PC-3 (cell line): ENCODE data around the gene CCDC60. TPM values are rescaled to one million over a fixed set of nuclear protein-coding genes. Genes with fewer than 3 reads are reported as not detected.

Experiments
- ATAC-seq: fragments of 200-7000 bp; cut with Tn5 transposase; 2 replicates; pipeline ENCODE4 v1.9.1; 2020; ENCODE audit warnings: mild to moderate bottlenecking, moderate library complexity
- BruUV-seq: library from RNA; stranded (reverse); fragments of 400-500 nt; replicated peaks from 2 replicates; lab custom pipeline; 2021; lab: Mats Ljungman, UMichigan
- CTCF ChIA-PET: fragments of 300-600 bp; sonication (Branson Sonifier 250); formaldehyde crosslinking; loops from one replicate; lab custom pipeline; 2022; ENCODE audit warnings: antibody characterized with exemption; lab: Charles Lee
- POLR2A ChIA-PET: fragments of 300-600 bp; sonication (Branson Sonifier 250); formaldehyde crosslinking; loops from one replicate; lab custom pipeline; 2022; ENCODE audit warnings: antibody characterized with exemption; ENCODE audit not compliant: unreplicated experiment; lab: Charles Lee
- DNase-seq: peaks from one replicate; pipeline ENCODE4 v3.0.0-alpha.2; 2015
- H2AFZ ChIP-seq: fragments of 300-600 bp; sonication (generic); 2 replicates; pipeline ENCODE4 v1.6.0; 2016; ENCODE audit warnings: antibody characterized with exemption, low read length
- H3F3A ChIP-seq: fragments of 300-600 bp; sonication (generic); one replicate; pipeline ENCODE4 v1.6.0; 2017; ENCODE audit warnings: antibody characterized with exemption, low read length, control low read depth, mild to moderate bottlenecking; ENCODE audit not compliant: unreplicated experiment
- H3K27ac ChIP-seq: fragments of 300-600 bp; sonication (generic); 2 replicates; pipeline ENCODE4 v1.5.1; 2016; ENCODE audit warnings: mild to moderate bottlenecking, low read length
- H3K27me3 ChIP-seq: fragments of 300-600 bp; sonication (generic); 2 replicates; pipeline ENCODE4 v1.6.1; 2016; ENCODE audit warnings: low read length, mixed read lengths
- H3K36me3 ChIP-seq: fragments of 300-600 bp; sonication (generic); 2 replicates; pipeline ENCODE4 v1.6.1; 2016; ENCODE audit warnings: low read depth, mixed run types, low read length, mixed read lengths
- H3K4me1 ChIP-seq: fragments of 300-600 bp; sonication (generic); 2 replicates; pipeline ENCODE4 v1.5.1; 2016; ENCODE audit warnings: low read length; ENCODE audit not compliant: insufficient read depth
- H3K4me2 ChIP-seq: fragments of 300-600 bp; sonication (generic); 2 replicates; pipeline ENCODE4 v1.6.0; 2016; ENCODE audit warnings: low read length
- H3K4me3 ChIP-seq: fragments of 300-600 bp; sonication (generic); 2 replicates; pipeline ENCODE4 v1.5.1; 2016; ENCODE audit warnings: mild to moderate bottlenecking, low read length, mixed read lengths
- H3K79me2 ChIP-seq: fragments of 300-600 bp; sonication (generic); 2 replicates; pipeline ENCODE4 v1.6.1; 2017; ENCODE audit warnings: low read length, mixed read lengths
- H3K9ac ChIP-seq: fragments of 300-600 bp; sonication (generic); 2 replicates; pipeline ENCODE4 v1.6.0; 2016; ENCODE audit warnings: mild to moderate bottlenecking, low read length
- H3K9me2 ChIP-seq: fragments of 300-600 bp; sonication (generic); replicated peaks from 2 replicates; pipeline ENCODE4 v1.6.1; 2016; ENCODE audit warnings: mixed run types, low read length, mixed read lengths
- H3K9me3 ChIP-seq: fragments of 300-600 bp; sonication (generic); 2 replicates; pipeline ENCODE4 v1.6.1; 2016; ENCODE audit warnings: low read length, mixed read lengths
- H4K20me1 ChIP-seq: fragments of 300-600 bp; sonication (generic); 2 replicates; pipeline ENCODE4 v1.6.1; 2016; ENCODE audit warnings: low read length, mixed read lengths
- CTCF ChIP-seq: fragments of 300-600 bp; sonication (generic); conservative IDR thresholded peaks from 2 replicates; pipeline ENCODE4 v1.5.1; 2017; ENCODE audit warnings: antibody characterized with exemption, low read depth, mild to moderate bottlenecking, low read length
- EZH2 ChIP-seq: fragments of 300-600 bp; sonication (generic); IDR thresholded peaks from one replicate; pipeline ENCODE4 v1.6.1; 2017; ENCODE audit warnings: antibody characterized with exemption, mild to moderate bottlenecking, low read length; ENCODE audit not compliant: unreplicated experiment
- EZH2phosphoT487 ChIP-seq: fragments of 300-600 bp; sonication (generic); IDR thresholded peaks from 2 replicates; pipeline ENCODE4 v1.6.1; 2018; ENCODE audit warnings: mild to moderate bottlenecking, antibody characterized with exemption, low read length, borderline replicate concordance
- intact Hi-C: fragments of 100-400 bp; cut with micrococcal nuclease; formaldehyde crosslinking; loops from 2 replicates; pipeline ENCODE4 v1.9.0; 2023
- total RNA-seq: library from RNA; depleted of rRNA; stranded (reverse); fragments of >200 nt; gene quantifications from 2 replicates; pipeline ENCODE4 v1.2.3, GENCODE V29; 2014

The CCDC60 gene
- total RNA-seq, 1 experiment from 2014 or later, result not detected

DNA sequence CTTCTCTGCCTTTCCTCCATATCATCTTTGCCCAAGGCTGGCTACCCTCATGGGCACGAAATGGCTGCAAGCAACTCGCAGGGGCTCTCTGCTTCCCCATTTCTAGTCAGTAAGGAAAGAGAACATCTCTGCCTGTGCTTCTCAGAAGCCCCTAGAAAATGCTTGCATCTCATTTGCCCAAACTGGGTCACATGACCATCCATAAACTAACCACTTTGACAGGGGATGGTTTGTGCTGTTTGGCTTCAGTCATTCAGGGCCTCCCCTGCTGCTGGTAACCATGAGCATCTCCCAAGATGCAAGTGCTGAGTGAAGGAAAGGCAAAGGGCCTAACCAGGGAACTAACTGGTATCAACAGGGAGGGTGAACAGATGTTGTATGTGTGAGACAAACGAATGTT lies 91.1 kb downstream of the CCDC60 start:
- Histone ChIP-seq H3K9me2 (no peaks in the 10 kb centered on the region), H3F3A (no peaks in the 10 kb centered on the region), H3K27ac (no peak overlapping the region), H3K9me3 (no peaks in the 10 kb centered on the region), H3K36me3 (no peaks in the 10 kb centered on the region), H3K4me1 (no peaks in the 10 kb centered on the region), H3K27me3 (peaks cover 7% of the 10 kb centered on the region; the same call in 1 of the 2 replicates), H4K20me1 (no peaks in the 10 kb centered on the region), H3K4me2 (no peak overlapping the region), H2AFZ (no peak overlapping the region), H3K79me2 (no peaks in the 10 kb centered on the region), H3K4me3 (no peak overlapping the region), H3K9ac (no peak overlapping the region)
- ChIA-PET CTCF (no interaction called here), POLR2A (no interaction called here)
- no TSS peak for BruUV-seq
- DNase-seq (no peak), ATAC-seq (no peak)
- TF ChIP-seq CTCF, result no peak
- intact Hi-C loops, result no loop called here

DNA sequence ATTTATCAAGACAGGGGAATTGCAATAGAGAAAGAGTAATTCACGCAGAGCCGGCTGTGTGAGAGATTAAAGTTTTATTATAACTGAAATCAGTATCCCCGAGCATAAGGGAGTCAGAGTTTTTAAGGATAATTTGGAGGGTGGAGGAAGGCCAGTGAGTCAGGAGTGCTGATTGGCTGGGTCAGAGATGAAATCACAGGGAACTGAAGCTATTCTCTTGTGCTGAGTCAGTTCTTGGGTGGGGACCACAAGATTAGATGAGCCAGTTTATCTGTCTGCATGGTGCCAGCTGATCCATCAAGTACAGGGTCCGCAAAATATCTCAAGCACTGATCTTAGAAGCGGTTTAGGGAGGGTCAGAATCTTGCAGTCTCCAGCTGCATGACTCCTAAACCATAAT lies 96.6 kb downstream of the CCDC60 start:
- Histone ChIP-seq H2AFZ (no peak overlapping the region), H3K4me2 (no peak overlapping the region), H3K9me3 (no peaks in the 10 kb centered on the region; the same call in 1 of the 2 replicates), H3K9ac (no peak overlapping the region), H3K27ac (no peak overlapping the region), H3K27me3 (0 out of 2 replicates have a peak, but pooled peaks cover 4% of the 10 kb centered on the region), H3K4me3 (no peak overlapping the region), H3K4me1 (no peaks in the 10 kb centered on the region), H3K79me2 (no peaks in the 10 kb centered on the region), H3F3A (no peaks in the 10 kb centered on the region), H4K20me1 (no peaks in the 10 kb centered on the region), H3K9me2 (no peaks in the 10 kb centered on the region), H3K36me3 (no peaks in the 10 kb centered on the region)
- POLR2A ChIA-PET, result no interaction called here
- intact Hi-C loops, result no loop called here
- CTCF ChIA-PET, result no interaction called here
- no peak for DNase-seq
- no peak for ATAC-seq
- no TSS peak for BruUV-seq
- TF ChIP-seq EZH2phosphoT487, result no peak
- TF ChIP-seq EZH2, result no peak
- no peak for TF ChIP-seq CTCF

GRCh38 chr12:119432949-119433348 lies 98.4 kb downstream of the CCDC60 start:
- H3K79me2 ChIP-seq, result no peaks in the 10 kb centered on the region
- no TSS peak for BruUV-seq
- no peaks in the 10 kb centered on the region for H4K20me1 ChIP-seq
- ChIA-PET POLR2A (no interaction called here), CTCF (no interaction called here)
- no peaks in the 10 kb centered on the region; the same call in 1 of the 2 replicates for H3K9me3 ChIP-seq
- no peak overlapping the region for H3K4me3 ChIP-seq
- no peak for TF ChIP-seq EZH2
- H3K36me3 ChIP-seq, result no peaks in the 10 kb centered on the region
- H3F3A ChIP-seq, result no peaks in the 10 kb centered on the region
- ATAC-seq (no peak), DNase-seq (no peak)
- no peaks in the 10 kb centered on the region for H3K4me1 ChIP-seq
- no peak overlapping the region for H3K9ac ChIP-seq
- no peaks in the 10 kb centered on the region for H3K9me2 ChIP-seq
- intact Hi-C loops, result no loop called here
- no peak overlapping the region for H3K27ac ChIP-seq
- H3K4me2 ChIP-seq, result no peak overlapping the region
- no peak overlapping the region for H2AFZ ChIP-seq
- H3K27me3 ChIP-seq, result peaks cover 4% of the 10 kb centered on the region; the same call in 1 of the 2 replicates
